GM19395 (cell line): ENCODE measurements around the gene BBLN.
"Not testable (repeated sequence)": the region's sequence is repeated elsewhere in the genome, so short reads cannot be mapped to it uniquely, and the experiment has no call there.

ENCODE experiments used
- ATAC-seq: cut with Tn5 transposase; IDR thresholded peaks from one replicate; pipeline ENCODE4 v1.9.1; 2021; ENCODE audit warnings: mild to moderate bottlenecking, moderate library complexity; ENCODE audit not compliant: unreplicated experiment

BBLN gene

GRCh38 chr9:128162215-128163026 is 2.4 kb downstream of the BBLN start:
- ATAC-seq = no peak

- no peak for ATAC-seq
Observed at GRCh38 chr9:128163027-128163515, 3.0 kb downstream of the BBLN start.

GRCh38 chr9:128163523-128164306 is 3.6 kb downstream of the BBLN start:
- ATAC-seq = no peak

DNA sequence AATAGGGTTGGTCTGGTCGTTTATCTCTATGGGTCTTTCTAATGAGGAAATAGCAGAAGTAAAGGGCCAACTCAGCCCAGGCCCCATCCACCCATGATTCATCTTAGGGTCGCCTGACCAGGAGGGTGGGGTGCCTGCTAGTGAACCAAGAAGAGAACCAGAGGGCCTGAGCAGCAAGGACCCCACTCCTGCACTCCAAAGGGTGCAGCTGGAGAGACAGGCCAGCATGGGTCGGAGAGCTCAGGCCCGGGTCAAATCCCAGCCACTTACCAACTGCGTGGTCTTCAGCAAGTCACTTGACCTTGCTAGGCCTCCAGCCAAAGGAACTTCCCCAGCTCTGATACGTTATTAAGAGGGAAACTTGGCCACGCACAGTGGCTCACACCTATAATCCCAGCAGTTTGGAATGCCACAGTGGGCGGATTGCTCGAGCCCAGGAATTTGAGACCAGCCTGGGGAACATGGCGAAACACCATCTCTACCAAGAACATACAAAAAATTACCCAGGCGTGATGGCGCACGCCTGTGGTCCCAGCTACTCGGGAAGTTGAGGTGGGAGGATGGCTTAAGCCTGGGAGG is 4.3 kb downstream of the BBLN start:
- no peak for ATAC-seq

DNA sequence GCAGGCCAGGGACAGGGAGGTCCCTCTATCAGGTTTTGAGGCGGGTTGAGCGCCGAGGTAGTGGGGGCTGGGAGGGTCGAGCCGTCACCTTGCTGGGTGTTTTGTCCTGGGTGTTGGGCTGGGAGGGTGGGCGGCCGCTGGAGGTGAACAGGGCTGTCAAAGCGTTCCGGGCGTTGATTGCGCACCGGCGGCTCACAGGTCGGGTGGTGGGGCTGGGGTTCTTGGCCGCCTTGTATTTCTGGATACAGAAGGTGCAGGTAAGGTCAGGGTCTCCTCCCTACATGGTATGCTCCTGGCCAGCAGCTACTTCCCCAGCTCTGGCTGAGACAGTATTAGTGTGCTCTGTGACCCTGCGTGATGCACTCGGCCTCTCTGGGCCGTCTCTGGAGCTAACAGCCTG is 6.1 kb downstream of the BBLN start:
- no peak for ATAC-seq

GRCh38 chr9:128167209-128167608 is 7.1 kb downstream of the BBLN start:
- ATAC-seq = no peak

GRCh38 chr9:128168731-128169308 is 8.8 kb downstream of the BBLN start:
- no peak for ATAC-seq

DNA sequence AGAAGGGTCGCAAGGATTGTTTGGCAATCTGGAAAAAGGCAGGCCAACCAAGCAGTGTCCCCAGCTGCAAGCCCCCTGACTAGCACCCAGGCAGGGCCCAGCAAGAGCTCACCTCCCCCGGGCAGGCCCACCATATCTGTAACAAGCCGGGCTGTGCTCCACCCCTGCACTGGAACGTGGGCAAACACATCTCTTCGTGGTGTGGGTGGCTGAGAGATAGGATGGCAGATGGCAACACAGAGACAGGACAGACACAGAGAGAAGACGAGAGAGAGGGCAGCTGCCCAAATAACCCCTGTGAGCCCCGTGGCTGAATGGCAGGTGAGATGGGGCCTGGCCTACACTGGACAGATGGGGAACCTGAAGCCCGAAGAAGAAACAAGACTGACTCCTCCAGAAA is 9.4 kb downstream of the BBLN start:
- ATAC-seq = no peak

- ATAC-seq = no peak
Observed at GRCh38 chr9:128169925-128170324, 9.9 kb downstream of the BBLN start.

DNA sequence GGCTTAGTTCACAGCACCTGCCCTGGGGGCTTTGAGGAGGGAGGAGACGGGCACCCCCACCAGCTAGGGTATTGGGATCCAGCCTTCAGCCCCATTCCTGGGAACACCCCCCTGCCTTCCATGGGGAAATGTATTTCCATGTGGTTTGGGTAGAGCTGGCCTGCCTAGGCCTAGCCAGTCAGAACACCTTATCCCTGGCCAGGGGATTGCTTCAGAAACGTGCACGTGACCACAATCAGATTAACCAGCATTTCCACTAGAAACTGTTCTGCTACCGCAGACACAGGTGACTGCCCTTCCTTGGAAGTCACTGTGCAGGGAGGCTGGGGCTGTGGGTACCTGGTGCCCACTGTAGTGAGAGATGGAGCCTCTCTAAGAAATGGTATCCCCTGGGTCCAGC is 14.0 kb downstream of the BBLN start:
- no peak for ATAC-seq

GRCh38 chr9:128175102-128175563 is 15.1 kb downstream of the BBLN start:
- no peak for ATAC-seq

DNA sequence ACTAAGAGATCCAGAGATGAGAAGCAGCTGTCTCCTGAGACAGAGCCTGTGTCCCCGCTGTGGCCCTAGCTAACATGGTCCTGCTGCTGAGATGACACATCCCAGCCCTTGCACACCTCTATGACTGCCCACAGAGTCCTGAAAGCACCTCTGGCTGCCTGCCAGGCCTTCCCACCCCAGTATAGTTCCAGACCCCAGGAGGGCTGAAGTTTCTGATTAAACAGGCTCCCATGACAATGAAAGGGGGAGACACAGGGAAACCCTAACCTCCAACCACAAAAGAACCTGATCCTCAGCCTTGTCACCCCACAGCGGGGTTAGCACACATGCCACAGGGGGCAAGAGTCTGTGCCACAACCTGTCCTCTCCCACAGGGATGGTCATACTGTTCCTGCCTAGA is 15.7 kb downstream of the BBLN start:
- no peak for ATAC-seq

DNA sequence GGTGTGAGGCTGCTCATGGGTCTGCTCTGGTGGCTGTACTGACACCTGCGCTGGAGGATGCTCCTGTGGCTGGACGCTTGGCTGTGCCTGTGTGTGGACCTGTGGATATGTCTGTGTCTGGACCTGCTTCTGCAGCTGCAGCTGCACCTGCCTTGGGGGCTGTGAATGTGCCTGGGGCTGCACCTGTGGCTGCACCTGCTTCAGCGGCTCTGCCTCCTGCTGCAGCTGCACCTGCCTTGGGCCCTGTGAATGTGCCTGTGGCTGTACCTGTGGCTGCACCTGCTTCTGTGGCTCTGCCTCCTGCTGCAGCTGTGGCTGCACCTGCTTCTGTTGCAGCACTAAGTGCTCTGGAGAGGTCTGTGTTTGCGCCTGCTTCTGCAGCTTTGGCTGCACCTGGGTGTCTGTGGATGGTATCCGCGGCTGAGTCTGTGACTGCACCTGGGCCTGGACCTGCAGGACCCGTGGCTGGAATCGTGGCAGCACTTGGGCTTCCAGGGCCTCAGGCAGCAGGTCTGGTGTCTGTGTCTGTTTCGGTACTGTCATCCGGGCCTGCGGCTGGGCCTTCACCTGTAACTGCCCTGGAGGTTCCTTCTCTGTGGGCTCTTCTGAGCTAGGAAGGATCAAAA is 18.9 kb downstream of the BBLN start:
- ATAC-seq = no peak

DNA sequence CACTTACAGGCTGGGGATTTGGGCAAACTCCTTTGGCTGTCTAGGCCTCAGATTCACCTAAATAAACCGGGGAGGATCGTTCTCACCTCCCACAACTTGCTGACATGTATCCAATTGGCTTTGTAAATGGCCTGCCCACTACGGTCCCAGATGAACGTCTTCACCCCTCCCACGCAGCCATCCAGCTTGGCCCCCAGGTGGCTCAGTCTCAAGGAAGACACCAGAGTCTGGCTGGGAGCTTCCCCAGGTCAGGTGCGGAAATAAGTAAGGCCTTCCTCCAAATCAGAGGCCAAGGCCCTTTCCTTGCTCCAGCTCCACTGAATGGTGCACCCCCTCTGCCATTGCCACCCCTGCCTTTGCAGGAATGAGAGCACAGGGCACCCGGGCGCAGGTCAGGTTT is 19.9 kb downstream of the BBLN start:
- no peak for ATAC-seq

DNA sequence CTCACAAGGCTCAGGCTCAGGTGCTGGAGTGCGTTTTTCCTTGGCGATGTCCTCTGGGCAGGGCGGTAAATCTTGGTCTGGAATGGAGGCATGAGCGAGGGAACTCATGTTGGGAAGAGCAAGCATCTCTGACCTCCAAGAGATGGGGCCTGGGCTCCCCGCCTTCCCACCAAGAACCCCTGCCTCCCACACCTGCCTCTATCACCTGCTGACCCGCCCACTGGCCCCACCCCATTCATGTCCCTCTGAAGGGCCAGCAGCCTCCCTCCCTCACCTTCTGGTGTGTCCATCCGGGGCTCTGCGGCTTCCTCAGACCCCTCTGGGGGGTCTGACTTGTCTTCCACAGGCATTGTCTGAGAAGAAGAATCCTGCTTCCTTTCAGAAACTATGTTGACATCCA is 20.4 kb downstream of the BBLN start:
- no peak for ATAC-seq

DNA sequence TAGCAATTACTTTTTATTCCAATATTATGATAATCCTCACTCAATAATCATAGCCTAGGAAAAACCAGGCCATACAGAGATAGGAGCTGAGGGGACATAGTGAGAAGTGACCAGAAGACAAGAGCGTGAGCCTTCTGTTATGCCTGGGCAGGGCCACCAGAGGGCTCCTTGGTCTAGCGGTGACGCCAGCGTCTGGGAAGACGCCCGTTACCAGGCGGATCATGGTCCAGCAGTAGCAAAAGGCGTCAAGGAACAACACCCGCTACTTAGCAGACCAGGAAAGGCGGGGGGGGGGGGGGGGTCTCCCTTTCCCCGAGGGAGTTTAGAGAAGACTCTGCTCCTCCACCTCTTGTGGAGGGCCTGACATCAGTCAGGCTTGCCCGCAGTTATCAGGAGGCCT is 21.4 kb downstream of the BBLN start:
- ATAC-seq = not testable (repeated sequence)

DNA sequence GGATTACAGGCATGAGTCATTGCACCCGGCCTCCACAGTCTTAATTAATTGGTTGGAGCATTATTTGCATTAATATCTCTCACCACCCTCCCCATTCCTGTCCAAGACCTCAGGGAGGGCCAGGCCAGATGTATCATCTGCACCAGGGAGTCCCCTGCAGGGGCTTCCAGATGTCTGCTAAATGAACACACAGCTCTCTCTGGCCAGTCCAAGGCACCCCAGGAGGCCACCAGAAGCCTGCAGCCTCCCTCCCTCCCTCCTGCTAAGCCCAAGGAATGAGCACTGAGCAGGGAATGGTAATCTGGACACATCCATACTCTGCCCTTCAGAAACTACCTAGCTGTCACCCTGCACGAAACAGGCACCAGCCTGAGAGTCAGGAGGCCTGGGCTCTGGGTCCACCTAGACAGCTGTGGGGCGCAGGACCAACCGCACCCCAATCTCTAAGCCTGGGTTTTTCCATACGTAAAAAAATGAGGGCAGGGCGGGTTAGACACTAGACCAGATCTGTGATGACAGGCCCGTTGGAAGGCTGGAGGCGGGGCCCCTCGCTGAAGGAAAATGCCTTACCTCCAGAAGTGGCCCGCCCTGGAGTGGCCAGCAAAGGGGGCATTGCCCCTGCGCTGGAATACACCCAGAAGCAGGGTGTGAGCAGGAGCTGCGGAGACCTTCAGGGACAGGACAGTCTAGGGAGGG is 23.0 kb downstream of the BBLN start:
- no peak for ATAC-seq

DNA sequence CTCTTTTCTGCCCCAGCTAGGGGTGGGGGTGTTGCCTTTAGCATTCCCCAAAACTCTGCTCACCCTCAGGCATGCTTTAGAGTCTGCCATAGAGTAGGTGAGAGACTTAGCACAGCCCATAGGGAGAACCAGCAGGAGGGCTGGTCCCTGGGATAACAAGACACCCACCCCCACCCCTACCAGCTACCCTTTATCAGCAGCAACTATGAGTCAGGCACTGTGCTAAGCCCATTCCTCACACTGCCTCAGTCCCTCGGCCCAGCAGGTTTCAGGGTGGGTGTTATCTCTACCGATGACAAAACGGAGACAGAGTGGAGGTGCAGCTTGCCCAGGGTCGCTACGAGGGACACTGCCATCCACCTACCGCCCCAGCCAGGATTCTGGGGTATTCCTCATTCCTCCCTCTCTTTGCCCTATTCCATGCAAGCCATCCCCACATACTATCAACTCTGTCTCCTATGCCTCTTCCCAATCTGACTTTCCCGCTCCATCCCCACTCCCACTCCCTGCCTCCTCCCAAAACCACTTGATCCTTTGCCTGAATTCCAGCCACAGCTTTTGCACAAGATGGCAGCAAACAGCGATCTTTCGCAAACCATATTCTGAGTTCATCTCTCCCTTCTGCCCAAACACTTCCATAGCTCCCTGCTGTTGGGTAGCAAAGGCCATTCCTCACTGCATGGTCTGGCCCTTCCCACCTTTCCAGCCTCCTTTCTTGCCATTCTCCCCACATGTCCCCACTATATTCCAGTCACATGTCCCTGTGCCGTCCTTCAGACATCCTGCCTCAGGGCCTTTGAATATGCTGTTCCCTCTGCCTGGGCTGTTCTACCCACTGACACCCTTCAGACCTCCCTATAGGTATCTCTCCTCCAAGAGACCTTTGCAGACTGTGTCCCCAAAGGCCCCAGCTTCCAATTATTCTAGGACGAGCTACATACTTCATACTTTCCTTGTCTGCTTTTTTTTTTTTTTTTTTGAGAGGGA is 26.2 kb downstream of the BBLN start:
- ATAC-seq = no peak

DNA sequence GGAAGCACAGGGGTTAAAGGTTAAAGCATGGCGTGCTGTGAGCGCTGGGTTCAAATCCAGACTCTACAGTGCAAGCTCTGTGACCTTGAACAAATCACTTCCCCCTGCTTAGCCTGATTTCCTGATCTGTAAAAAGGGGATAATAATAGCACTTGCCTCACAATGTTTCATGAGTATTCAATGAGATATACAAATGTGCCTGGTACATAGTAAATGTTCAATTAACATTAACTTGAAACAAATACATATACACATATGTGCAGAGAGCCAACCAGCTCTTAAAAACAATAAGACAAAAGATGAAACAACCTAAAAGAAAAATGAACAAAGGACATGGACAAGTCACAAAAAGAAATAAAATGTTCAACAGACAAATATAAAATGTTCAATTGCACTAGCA is 27.3 kb downstream of the BBLN start:
- ATAC-seq = no peak
